Smooth muscle cell (in vitro differentiated cells): ENCODE data around the gene ZNF213. TPM values are rescaled to one million over a fixed set of nuclear protein-coding genes. Genes with fewer than 3 reads are reported as not detected.

Experiments used
- DNase-seq: peaks from one replicate; lab custom pipeline; 2025; ENCODE audit not compliant: unreplicated experiment; lab: John Stamatoyannopoulos, UW
- H2AFZ ChIP-seq: fragments of 200-600 bp; sonication (generic); 2 replicates; pipeline ENCODE4 v1.6.0; 2016; ENCODE audit warnings: antibody characterized with exemption, low read depth, mild to moderate bottlenecking
- H3F3A ChIP-seq: fragments of 200-600 bp; sonication (generic); 2 replicates; pipeline ENCODE4 v1.6.0; 2017; ENCODE audit warnings: antibody characterized with exemption, low read depth
- H3K27ac ChIP-seq: fragments of 200-600 bp; sonication (generic); 2 replicates; pipeline ENCODE4 v1.5.1; 2016; ENCODE audit warnings: low read depth, mild to moderate bottlenecking
- H3K27me3 ChIP-seq: fragments of 200-600 bp; sonication (generic); 2 replicates; pipeline ENCODE4 v1.6.1; 2016; ENCODE audit warnings: low read depth, mild to moderate bottlenecking
- H3K36me3 ChIP-seq: fragments of 200-600 bp; sonication (generic); 2 replicates; pipeline ENCODE4 v1.5.1; 2016; ENCODE audit warnings: low read depth
- H3K4me1 ChIP-seq: fragments of 200-600 bp; sonication (generic); 2 replicates; pipeline ENCODE4 v1.5.1; 2016; ENCODE audit warnings: low read depth
- H3K4me2 ChIP-seq: fragments of 200-600 bp; sonication (generic); 2 replicates; pipeline ENCODE4 v1.6.0; 2016; ENCODE audit warnings: mild to moderate bottlenecking
- H3K4me3 ChIP-seq: fragments of 200-600 bp; sonication (generic); 2 replicates; pipeline ENCODE4 v1.5.1; 2016; ENCODE audit warnings: mild to moderate bottlenecking
- H3K79me2 ChIP-seq: fragments of 200-600 bp; sonication (generic); 2 replicates; pipeline ENCODE4 v1.6.0; 2016; ENCODE audit warnings: low read depth, mild to moderate bottlenecking
- H3K9ac ChIP-seq: fragments of 200-600 bp; sonication (generic); 2 replicates; pipeline ENCODE4 v1.6.0; 2016; ENCODE audit warnings: low read depth
- H3K9me3 ChIP-seq: fragments of 200-600 bp; sonication (generic); replicated peaks from 2 replicates; pipeline ENCODE4 v1.5.1; 2016; ENCODE audit warnings: low read depth
- H4K20me1 ChIP-seq: fragments of 200-600 bp; sonication (generic); 2 replicates; pipeline ENCODE4 v1.6.0; 2016; ENCODE audit warnings: low read depth
- WGBS: methylation state at CpG from one replicate; pipeline ENCODE4 v1.1.7; 2016; ENCODE audit warnings: low lambda C conversion rate; 5-methylcytosine and 5-hydroxymethylcytosine counted together
- polyA plus RNA-seq: library from polyadenylated mRNA; unstranded; fragments of >200 nt; fragmentation: Nextera tagmentation; extraction: Ambion mirVana; gene quantifications from 2 replicates; pipeline ENCODE4 v1.2.1, GENCODE V29; 2016
- total RNA-seq: library from RNA; depleted of rRNA; stranded (reverse); fragments of >200 nt; gene quantifications from 2 replicates; pipeline ENCODE4 v1.2.3, GENCODE V29; 2014
- TF ChIP-seq, protein P1 (sequence below): fragments of 200-600 bp; sonication (generic); IDR thresholded peaks from 2 replicates; pipeline ENCODE4 v1.5.1; 2017; ENCODE audit warnings: borderline replicate concordance, mild to moderate bottlenecking, antibody characterized with exemption; ENCODE audit not compliant: insufficient read depth, poor library complexity, severe bottlenecking

The ZNF213 gene
- total and polyA plus RNA-seq, 2 experiments from 2014 or later = 9.2 to 9.6 TPM

DNA sequence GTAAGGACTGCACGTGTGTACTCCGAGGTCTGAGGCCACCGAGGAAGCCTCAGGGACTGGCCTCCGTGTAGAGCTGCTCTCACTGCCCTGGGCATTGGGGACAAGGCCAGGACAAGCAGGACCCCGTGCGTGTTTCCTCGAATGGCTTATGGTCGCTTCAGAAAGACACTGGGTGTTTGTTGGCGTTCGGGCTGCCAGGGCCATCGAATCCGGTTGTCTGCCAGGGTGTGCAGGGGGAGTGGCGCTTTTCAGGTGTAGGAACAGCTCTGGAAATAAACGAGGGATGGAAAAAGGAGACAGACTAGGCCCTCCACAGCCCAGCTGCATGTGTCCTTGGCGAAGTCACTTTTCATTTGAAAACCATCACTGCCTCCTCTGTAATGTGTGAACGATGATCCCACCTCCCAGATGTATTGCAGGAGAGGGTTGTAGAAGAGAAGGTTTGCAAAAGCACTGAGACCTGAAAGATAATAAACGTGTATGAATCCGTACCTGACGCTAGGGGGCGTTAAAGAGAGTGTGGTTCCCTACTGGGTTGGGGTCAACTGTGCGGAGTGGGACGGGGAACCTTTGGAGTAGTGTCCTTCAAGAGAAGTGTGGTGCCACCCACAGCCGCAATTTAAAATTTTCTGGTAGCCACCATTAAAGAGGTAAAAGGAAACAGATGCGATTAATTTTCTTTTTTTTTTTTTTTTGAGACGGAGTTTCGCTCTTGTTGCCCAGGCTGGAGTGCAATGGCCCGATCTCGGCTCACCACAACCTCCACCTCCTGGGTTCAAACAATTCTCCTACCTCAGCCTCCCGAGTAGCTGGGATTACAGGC is 33.6 kb upstream of the ZNF213 start:
- H3F3A ChIP-seq = no peaks in the 10 kb centered on the region
- no peaks in the 10 kb centered on the region for H3K79me2 ChIP-seq
- no peak overlapping the region for H3K4me3 ChIP-seq
- no peak overlapping the region for H2AFZ ChIP-seq
- H3K27me3 ChIP-seq = no peaks in the 10 kb centered on the region
- no peak overlapping the region for H3K9ac ChIP-seq
- no peak overlapping the region for H3K27ac ChIP-seq
- DNase-seq = no peak
- H3K36me3 ChIP-seq = no peaks in the 10 kb centered on the region
- WGBS = 62% methylated on average over 26 of the region's 29 CpGs
- H4K20me1 ChIP-seq = no peaks in the 10 kb centered on the region
- no peak overlapping the region for H3K4me2 ChIP-seq
- no peaks in the 10 kb centered on the region for H3K9me3 ChIP-seq
- TF ChIP-seq, protein P1, sequence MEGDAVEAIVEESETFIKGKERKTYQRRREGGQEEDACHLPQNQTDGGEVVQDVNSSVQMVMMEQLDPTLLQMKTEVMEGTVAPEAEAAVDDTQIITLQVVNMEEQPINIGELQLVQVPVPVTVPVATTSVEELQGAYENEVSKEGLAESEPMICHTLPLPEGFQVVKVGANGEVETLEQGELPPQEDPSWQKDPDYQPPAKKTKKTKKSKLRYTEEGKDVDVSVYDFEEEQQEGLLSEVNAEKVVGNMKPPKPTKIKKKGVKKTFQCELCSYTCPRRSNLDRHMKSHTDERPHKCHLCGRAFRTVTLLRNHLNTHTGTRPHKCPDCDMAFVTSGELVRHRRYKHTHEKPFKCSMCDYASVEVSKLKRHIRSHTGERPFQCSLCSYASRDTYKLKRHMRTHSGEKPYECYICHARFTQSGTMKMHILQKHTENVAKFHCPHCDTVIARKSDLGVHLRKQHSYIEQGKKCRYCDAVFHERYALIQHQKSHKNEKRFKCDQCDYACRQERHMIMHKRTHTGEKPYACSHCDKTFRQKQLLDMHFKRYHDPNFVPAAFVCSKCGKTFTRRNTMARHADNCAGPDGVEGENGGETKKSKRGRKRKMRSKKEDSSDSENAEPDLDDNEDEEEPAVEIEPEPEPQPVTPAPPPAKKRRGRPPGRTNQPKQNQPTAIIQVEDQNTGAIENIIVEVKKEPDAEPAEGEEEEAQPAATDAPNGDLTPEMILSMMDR = peak; percentile 69
- peaks cover 18% of the 10 kb centered on the region for H3K4me1 ChIP-seq

DNA sequence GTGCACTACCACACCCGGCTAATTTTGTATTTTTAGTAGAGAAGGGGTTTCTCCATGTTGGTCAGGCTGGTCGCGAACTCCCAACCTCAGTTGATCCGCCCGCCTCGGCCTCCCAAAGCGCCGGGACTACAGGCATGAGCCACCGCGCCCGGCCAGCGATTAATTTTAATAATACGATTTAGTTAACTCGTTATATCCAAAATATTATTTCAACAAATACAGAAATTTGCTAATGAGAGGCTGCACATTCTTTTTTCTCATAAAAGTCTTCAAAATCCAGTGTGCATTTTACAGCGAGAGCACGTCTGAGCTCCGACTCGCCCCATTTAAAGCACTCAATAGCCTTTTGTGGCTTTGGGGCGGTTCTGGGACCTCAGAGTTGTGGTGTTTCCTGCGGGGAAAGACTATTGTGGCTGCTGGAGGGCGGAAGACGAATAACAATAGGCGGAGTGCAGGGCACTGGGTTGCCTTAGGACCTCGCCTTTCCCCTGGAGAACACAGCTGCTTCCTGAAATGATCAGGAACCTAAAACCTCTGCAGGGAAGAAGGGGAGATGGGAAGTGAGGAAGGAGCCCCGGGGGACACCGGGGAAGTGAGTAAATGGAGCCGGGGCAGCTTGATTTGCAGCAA is 32.9 kb upstream of the ZNF213 start:
- H2AFZ ChIP-seq = peak overlapping the region; percentile 73
- H3K36me3 ChIP-seq = no peaks in the 10 kb centered on the region
- H3K27ac ChIP-seq = no peak overlapping the region

DNA sequence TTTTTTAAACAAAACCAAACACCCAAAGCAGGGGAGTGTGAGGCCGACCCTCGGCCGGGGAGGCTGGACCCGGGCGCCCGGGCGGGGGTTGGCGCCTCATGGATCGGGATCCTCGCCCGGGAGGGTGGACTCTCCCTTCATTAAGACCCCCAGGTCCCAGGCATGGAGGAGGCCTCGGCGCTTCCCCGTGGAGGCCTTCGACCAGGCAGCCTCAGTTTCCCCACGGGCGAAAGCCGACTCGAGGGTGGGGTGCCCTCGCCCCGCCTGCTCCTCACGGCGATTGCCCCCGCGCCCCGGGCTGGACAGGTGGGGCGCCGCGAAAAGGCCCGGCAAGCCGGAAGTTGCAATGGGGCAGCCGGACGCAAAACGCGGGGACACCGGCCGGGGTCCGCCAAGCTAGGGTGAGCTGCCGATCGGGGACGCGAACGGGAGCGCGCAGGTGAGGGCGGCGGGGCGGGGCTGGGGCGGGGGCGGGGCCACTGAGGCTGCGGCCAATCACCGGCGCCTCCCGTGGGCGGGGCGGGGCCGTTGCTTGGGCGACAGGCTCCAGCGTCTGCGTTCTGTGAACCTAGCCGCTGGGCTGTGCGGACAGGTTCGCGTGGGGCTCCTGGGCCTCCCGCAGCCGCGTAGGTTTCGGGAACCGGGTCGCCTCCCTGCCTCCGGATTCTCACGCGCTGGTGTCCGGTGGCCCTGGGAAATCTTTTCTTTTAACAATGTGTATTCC is 28.5 kb upstream of the ZNF213 start:
- peaks cover 13% of the 10 kb centered on the region for H3K4me1 ChIP-seq
- no peaks in the 10 kb centered on the region for H3K27me3 ChIP-seq
- TF ChIP-seq, protein P1 = no peak
- no peaks in the 10 kb centered on the region for H4K20me1 ChIP-seq
- H3F3A ChIP-seq = no peaks in the 10 kb centered on the region
- peak overlapping the region; percentile 69 for H3K9ac ChIP-seq
- 1% methylated on average over 54 of the region's 74 CpGs for WGBS
- H3K4me3 ChIP-seq = peak overlapping the region; percentile 84
- H3K4me2 ChIP-seq = peak overlapping the region; percentile 95
- H3K9me3 ChIP-seq = no peaks in the 10 kb centered on the region
- peak overlapping the region; percentile 11 for H3K27ac ChIP-seq
- peak overlapping the region; percentile 93 for H2AFZ ChIP-seq
- no peaks in the 10 kb centered on the region for H3K79me2 ChIP-seq
- H3K36me3 ChIP-seq = no peaks in the 10 kb centered on the region
- DNase-seq = peak; percentile 69

More for the DNA sequence above, 32.9 kb upstream of the ZNF213 start:
- TF ChIP-seq, protein P1 = no peak
- peaks cover 21% of the 10 kb centered on the region for H3K4me1 ChIP-seq
- WGBS = 37% methylated on average over 27 of the region's 27 CpGs
- H3K79me2 ChIP-seq = no peaks in the 10 kb centered on the region
- H3K9ac ChIP-seq = no peak overlapping the region
- H3K9me3 ChIP-seq = no peaks in the 10 kb centered on the region
- no peaks in the 10 kb centered on the region for H3F3A ChIP-seq
- no peak for DNase-seq
- H3K4me3 ChIP-seq = no peak overlapping the region
- no peaks in the 10 kb centered on the region for H4K20me1 ChIP-seq
- no peaks in the 10 kb centered on the region for H3K27me3 ChIP-seq
- peak overlapping the region; percentile 31 for H3K4me2 ChIP-seq
